ENCODE data around the gene OPN3.

The OPN3 gene

GRCh38 chr1:241612533-241613477, 27.4 kb downstream of the OPN3 start:
- DNase-seq (ENCODE audit: insufficient read length, low spot score) (no peak), FAIRE-seq (no peak)
- no peak for TF ChIP-seq TAF1 (IDR thresholded peaks at IDR 0.05; ENCODE audit: low read depth, low read length)
- TF ChIP-seq POU2F2 (IDR thresholded peaks at IDR 0.05; ENCODE audit: low read depth, low read length): no peak
- no peak for TF ChIP-seq SPI1 (IDR thresholded peaks at IDR 0.05; ENCODE audit: low read depth, low read length)
- no peak for TF ChIP-seq POLR2AphosphoS5 (IDR thresholded peaks at IDR 0.05; ENCODE audit: low read depth, low read length)
- no peak for TF ChIP-seq POLR2A (IDR thresholded peaks at IDR 0.05; ENCODE audit: low read depth, low read length)
- no peak for TF ChIP-seq PAX5 (IDR thresholded peaks at IDR 0.05; ENCODE audit: insufficient read depth, low read length, severe bottlenecking)

- no peak for DNase-seq (ENCODE audit: insufficient read length, low spot score)
- FAIRE-seq: no peak
- TF ChIP-seq PAX5 (IDR thresholded peaks at IDR 0.05; ENCODE audit: insufficient read depth, low read length, severe bottlenecking) (no peak), TAF1 (IDR thresholded peaks at IDR 0.05; ENCODE audit: low read depth, low read length) (no peak), SPI1 (IDR thresholded peaks at IDR 0.05; ENCODE audit: low read depth, low read length) (no peak), POLR2AphosphoS5 (IDR thresholded peaks at IDR 0.05; ENCODE audit: low read depth, low read length) (no peak), POU2F2 (IDR thresholded peaks at IDR 0.05; ENCODE audit: low read depth, low read length) (no peak), POLR2A (IDR thresholded peaks at IDR 0.05; ENCODE audit: low read depth, low read length) (no peak)
Measured at GRCh38 chr1:241611736-241612135, 28.4 kb downstream of the OPN3 start.

DNA sequence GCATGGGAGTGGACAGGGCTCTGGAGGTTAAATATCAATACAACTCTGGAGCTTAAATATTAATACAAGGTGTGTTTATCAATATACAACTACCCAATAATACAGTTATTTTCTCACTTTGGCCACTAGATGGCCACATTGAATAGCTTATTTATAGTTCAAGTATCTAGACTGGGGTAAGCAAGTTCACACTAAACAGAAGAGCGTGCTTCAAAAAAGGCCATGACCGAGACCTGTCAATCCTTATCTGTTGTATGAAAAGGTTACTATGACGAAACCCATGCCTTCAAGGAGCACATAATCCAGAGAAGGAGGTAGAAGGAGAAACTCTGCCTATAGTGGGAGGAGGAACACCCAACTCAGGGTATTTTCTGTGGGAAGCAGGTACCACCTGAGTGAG, 29.1 kb downstream of the OPN3 start:
- no peak for TF ChIP-seq POU2F2 (IDR thresholded peaks at IDR 0.05; ENCODE audit: low read depth, low read length)
- FAIRE-seq (peak; percentile 85), DNase-seq (ENCODE audit: insufficient read length, low spot score) (peak; percentile 10)

DNA sequence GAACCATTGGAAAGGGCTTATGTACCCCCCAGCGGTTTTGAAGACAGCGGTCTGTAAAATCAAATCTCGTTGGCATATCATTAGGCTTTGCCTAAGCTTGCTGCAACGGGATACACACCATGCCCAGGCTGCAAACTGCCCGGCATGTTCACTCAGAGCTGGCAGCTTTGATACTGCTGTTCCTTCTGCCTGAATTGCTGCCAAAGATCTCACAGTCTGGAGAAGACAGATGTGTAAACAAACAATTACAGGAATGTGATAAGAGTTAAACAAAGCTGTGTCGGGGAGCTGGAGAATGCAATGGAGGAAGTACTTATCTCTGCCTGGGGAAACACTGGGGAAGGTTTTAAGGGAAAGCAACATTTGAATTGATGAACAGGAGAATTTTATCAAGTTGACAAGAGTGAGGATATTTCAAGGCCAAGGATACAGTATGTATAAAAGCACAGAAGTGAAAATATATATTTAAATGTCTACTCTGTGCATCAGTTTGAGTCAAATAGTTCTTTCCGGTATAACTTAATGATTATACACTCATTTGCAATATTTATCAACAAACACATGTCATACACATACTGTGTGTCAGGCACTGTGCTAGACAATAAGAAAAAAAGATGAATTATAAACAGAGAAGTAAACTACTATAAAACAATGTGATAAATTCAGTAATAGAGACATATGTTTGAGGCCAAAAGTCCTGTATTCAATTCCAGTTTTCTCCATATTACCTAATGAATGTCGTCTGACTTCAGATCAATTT, 29.9 kb downstream of the OPN3 start:
- no peak for TF ChIP-seq SPI1 (IDR thresholded peaks at IDR 0.05; ENCODE audit: low read depth, low read length)
- FAIRE-seq: no peak
- no peak for DNase-seq (ENCODE audit: insufficient read length, low spot score)

- no peak for TF ChIP-seq POU2F2 (IDR thresholded peaks at IDR 0.05; ENCODE audit: low read depth, low read length)
- TF ChIP-seq PAX5 (IDR thresholded peaks at IDR 0.05; ENCODE audit: insufficient read depth, low read length, severe bottlenecking): no peak
- TF ChIP-seq SPI1 (IDR thresholded peaks at IDR 0.05; ENCODE audit: low read depth, low read length): no peak
- TF ChIP-seq TAF1 (IDR thresholded peaks at IDR 0.05; ENCODE audit: low read depth, low read length): no peak
- no peak for TF ChIP-seq POLR2AphosphoS5 (IDR thresholded peaks at IDR 0.05; ENCODE audit: low read depth, low read length)
- no peak for TF ChIP-seq POLR2A (IDR thresholded peaks at IDR 0.05; ENCODE audit: low read depth, low read length)
- DNase-seq (ENCODE audit: insufficient read length, low spot score) (no peak), FAIRE-seq (no peak)
Measured at GRCh38 chr1:241608379-241609033, 31.7 kb downstream of the OPN3 start.

GRCh38 chr1:241607497-241607896, 32.7 kb downstream of the OPN3 start:
- no peak for TF ChIP-seq PAX5 (IDR thresholded peaks at IDR 0.05; ENCODE audit: insufficient read depth, low read length, severe bottlenecking)
- TF ChIP-seq POLR2A (IDR thresholded peaks at IDR 0.05; ENCODE audit: low read depth, low read length): no peak
- no peak for TF ChIP-seq POLR2AphosphoS5 (IDR thresholded peaks at IDR 0.05; ENCODE audit: low read depth, low read length)
- no peak for FAIRE-seq
- DNase-seq (ENCODE audit: insufficient read length, low spot score): no peak

- no peak for FAIRE-seq
- DNase-seq (ENCODE audit: insufficient read length, low spot score): no peak
Measured at GRCh38 chr1:241606544-241606943, 33.6 kb downstream of the OPN3 start.

GRCh38 chr1:241605146-241605805, 34.9 kb downstream of the OPN3 start:
- FAIRE-seq: peak; percentile 72
- DNase-seq (ENCODE audit: insufficient read length, low spot score): no peak
- no peak for TF ChIP-seq POLR2AphosphoS5 (IDR thresholded peaks at IDR 0.05; ENCODE audit: low read depth, low read length)
- no peak for TF ChIP-seq PAX5 (IDR thresholded peaks at IDR 0.05; ENCODE audit: insufficient read depth, low read length, severe bottlenecking)
- TF ChIP-seq SPI1 (IDR thresholded peaks at IDR 0.05; ENCODE audit: low read depth, low read length): no peak

More at GRCh38 chr1:241606544-241606943, 33.6 kb downstream of the OPN3 start:
- TF ChIP-seq SPI1 (IDR thresholded peaks at IDR 0.05; ENCODE audit: low read depth, low read length) (no peak), POLR2A (IDR thresholded peaks at IDR 0.05; ENCODE audit: low read depth, low read length) (no peak), POU2F2 (IDR thresholded peaks at IDR 0.05; ENCODE audit: low read depth, low read length) (no peak), POLR2AphosphoS5 (IDR thresholded peaks at IDR 0.05; ENCODE audit: low read depth, low read length) (no peak), PAX5 (IDR thresholded peaks at IDR 0.05; ENCODE audit: insufficient read depth, low read length, severe bottlenecking) (no peak), TAF1 (IDR thresholded peaks at IDR 0.05; ENCODE audit: low read depth, low read length) (no peak)

- FAIRE-seq (no peak), DNase-seq (ENCODE audit: insufficient read length, low spot score) (no peak)
- no peak for TF ChIP-seq PAX5 (IDR thresholded peaks at IDR 0.05; ENCODE audit: insufficient read depth, low read length, severe bottlenecking)
- TF ChIP-seq TAF1 (IDR thresholded peaks at IDR 0.05; ENCODE audit: low read depth, low read length): no peak
- TF ChIP-seq POU2F2 (IDR thresholded peaks at IDR 0.05; ENCODE audit: low read depth, low read length): no peak
- no peak for TF ChIP-seq SPI1 (IDR thresholded peaks at IDR 0.05; ENCODE audit: low read depth, low read length)
- no peak for TF ChIP-seq POLR2AphosphoS5 (IDR thresholded peaks at IDR 0.05; ENCODE audit: low read depth, low read length)
- no peak for TF ChIP-seq POLR2A (IDR thresholded peaks at IDR 0.05; ENCODE audit: low read depth, low read length)
Measured at GRCh38 chr1:241603731-241604245, 36.4 kb downstream of the OPN3 start.

Measured in GM12891 (cell line).